SK-N-MC (cell line): ENCODE results near the gene ARSI.

Source experiments
- EZH2 ChIP-seq: fragments of 200-600 bp; sonication (generic); IDR thresholded peaks from one replicate; pipeline ENCODE4 v1.6.1; 2017; ENCODE audit warnings: antibody characterized with exemption
- POLR2AphosphoS5 ChIP-seq: IDR thresholded peaks from 2 replicates; pipeline ENCODE4 v1.6.1; 2012; ENCODE audit warnings: mild to moderate bottlenecking, low read depth, low read length, borderline replicate concordance

- no peak for TF ChIP-seq POLR2AphosphoS5
- TF ChIP-seq EZH2 = no peak
Observed at GRCh38 chr5:150321784-150322183, 19.1 kb upstream of the ARSI start.
